Measurements from ENCODE around the gene PHF21A. TPM values are rescaled to one million over a fixed set of nuclear protein-coding genes. Genes with fewer than 3 reads are reported as not detected.

PHF21A gene
- total and polyA plus RNA-seq, 10 of the 15 experiments (the other 5 are each of a cell fraction or from before 2014, with no cell fraction given) = 2.6 to 37.2 (median 16.0) TPM

DNA sequence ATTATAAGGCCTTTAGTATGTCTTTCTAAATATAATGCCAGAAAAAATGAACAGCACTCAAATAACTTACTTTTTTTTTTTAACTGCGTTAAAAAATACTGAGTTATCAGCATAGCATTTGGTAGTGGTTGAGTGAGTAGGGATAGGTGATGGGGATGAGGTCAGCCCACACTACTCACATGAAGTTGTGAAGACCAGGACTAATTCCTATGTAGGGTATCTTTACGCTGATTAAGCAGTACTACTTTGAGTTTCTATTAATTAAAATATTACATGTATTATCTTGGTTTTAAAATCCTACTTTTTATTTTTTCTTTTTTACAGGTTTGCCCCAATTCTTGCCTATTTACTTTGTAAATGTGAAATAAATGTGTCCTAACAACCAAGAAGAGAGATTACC is 13.5 kb downstream of the PHF21A start:
- ChIA-PET SMC1A (ENCODE audit: uncharacterized antibody, unreplicated experiment) (no interaction called here), RAD21 (ENCODE audit: unreplicated experiment) (interaction anchor here (1.8 kb wide), 1 partner anchor 9 kb away, joined by 3 read pairs; no protein-coding TSS in a partner anchor), POLR2A (interaction anchor here (0.6 kb wide), 1 partner anchor 17 kb away, joined by 3 read pairs; no protein-coding TSS in a partner anchor), CTCF (interaction anchor here (1.9 to 3.3 kb wide), 4 partner anchors 9 to 15 kb away, joined by 5 to 16 read pairs (median 8); no protein-coding TSS in a partner anchor)
- H4K20me1 ChIP-seq (ENCODE audit: control insufficient read depth, insufficient read depth) = no peaks in the 10 kb centered on the region
- no peak overlapping the region for H2AFZ ChIP-seq (ENCODE audit: control insufficient read depth, low read depth, low read length)
- no peaks in the 10 kb centered on the region for H3K9me3 ChIP-seq (replicated peaks; ENCODE audit: control insufficient read depth, insufficient read depth, low read length)
- H3K4me3 ChIP-seq = no peak overlapping the region
- peaks cover 32% of the 10 kb centered on the region for H3K79me2 ChIP-seq (ENCODE audit: control insufficient read depth, insufficient read depth, low read length)
- no peaks in the 10 kb centered on the region for H3K4me1 ChIP-seq (ENCODE audit: control insufficient read depth, insufficient read depth, low read length)
- DNase-seq (ENCODE audit: low read depth, low spot score) (no peak), ATAC-seq (no peak), FAIRE-seq (no peak)
- no peaks in the 10 kb centered on the region for H3K27me3 ChIP-seq (replicated peaks in 1 of 2; ENCODE audit: control insufficient read depth in 2 of 2, insufficient read depth in 2 of 2, low read length in 1 of 2)
- TF ChIP-seq EGR1 (IDR thresholded peaks at IDR 0.05; ENCODE audit: borderline replicate concordance in 1 of 2, low read depth in 2 of 2, low read length in 2 of 2) (no peak), ZNF207 (IDR thresholded peaks at IDR 0.05; ENCODE audit: borderline replicate concordance) (no peak), ZNF217 (IDR thresholded peaks at IDR 0.05) (no peak), POLR2A (IDR thresholded peaks at IDR 0.05; ENCODE audit: low read depth, low read length) (no peak), NFYB (IDR thresholded peaks at IDR 0.05; ENCODE audit: insufficient read depth, low read depth, low read length) (no peak), GABPA (IDR thresholded peaks at IDR 0.05; ENCODE audit: low read depth) (no peak), HCFC1 (IDR thresholded peaks at IDR 0.05; ENCODE audit: low read length) (no peak), DPF2 (IDR thresholded peaks at IDR 0.05) (no peak), ZNF24 (IDR thresholded peaks at IDR 0.05) (no peak), SREBF1 (IDR thresholded peaks at IDR 0.05; ENCODE audit: low read length) (no peak), SIN3A (IDR thresholded peaks at IDR 0.05; ENCODE audit: low read depth, low read length) (no peak), RB1 (IDR thresholded peaks at IDR 0.05; ENCODE audit: borderline replicate concordance) (no peak), ZBED1 (IDR thresholded peaks at IDR 0.05; ENCODE audit: borderline replicate concordance) (no peak), CBFB (IDR thresholded peaks at IDR 0.05; ENCODE audit: low read depth) (no peak), BCL11A (IDR thresholded peaks at IDR 0.05; ENCODE audit: low read depth, low read length) (no peak), RAD21 (IDR thresholded peaks at IDR 0.05; ENCODE audit: insufficient read depth, low read depth, low read length) (no peak), TCF7 (IDR thresholded peaks at IDR 0.05; ENCODE audit: borderline replicate concordance) (no peak)
- TF ChIP-seq, protein P1, sequence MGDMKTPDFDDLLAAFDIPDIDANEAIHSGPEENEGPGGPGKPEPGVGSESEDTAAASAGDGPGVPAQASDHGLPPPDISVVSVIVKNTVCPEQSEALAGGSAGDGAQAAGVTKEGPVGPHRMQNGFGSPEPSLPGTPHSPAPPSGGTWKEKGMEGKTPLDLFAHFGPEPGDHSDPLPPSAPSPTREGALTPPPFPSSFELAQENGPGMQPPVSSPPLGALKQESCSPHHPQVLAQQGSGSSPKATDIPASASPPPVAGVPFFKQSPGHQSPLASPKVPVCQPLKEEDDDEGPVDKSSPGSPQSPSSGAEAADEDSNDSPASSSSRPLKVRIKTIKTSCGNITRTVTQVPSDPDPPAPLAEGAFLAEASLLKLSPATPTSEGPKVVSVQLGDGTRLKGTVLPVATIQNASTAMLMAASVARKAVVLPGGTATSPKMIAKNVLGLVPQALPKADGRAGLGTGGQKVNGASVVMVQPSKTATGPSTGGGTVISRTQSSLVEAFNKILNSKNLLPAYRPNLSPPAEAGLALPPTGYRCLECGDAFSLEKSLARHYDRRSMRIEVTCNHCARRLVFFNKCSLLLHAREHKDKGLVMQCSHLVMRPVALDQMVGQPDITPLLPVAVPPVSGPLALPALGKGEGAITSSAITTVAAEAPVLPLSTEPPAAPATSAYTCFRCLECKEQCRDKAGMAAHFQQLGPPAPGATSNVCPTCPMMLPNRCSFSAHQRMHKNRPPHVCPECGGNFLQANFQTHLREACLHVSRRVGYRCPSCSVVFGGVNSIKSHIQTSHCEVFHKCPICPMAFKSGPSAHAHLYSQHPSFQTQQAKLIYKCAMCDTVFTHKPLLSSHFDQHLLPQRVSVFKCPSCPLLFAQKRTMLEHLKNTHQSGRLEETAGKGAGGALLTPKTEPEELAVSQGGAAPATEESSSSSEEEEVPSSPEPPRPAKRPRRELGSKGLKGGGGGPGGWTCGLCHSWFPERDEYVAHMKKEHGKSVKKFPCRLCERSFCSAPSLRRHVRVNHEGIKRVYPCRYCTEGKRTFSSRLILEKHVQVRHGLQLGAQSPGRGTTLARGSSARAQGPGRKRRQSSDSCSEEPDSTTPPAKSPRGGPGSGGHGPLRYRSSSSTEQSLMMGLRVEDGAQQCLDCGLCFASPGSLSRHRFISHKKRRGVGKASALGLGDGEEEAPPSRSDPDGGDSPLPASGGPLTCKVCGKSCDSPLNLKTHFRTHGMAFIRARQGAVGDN (IDR thresholded peaks at IDR 0.05) = no peak
- TF ChIP-seq, protein P2, sequence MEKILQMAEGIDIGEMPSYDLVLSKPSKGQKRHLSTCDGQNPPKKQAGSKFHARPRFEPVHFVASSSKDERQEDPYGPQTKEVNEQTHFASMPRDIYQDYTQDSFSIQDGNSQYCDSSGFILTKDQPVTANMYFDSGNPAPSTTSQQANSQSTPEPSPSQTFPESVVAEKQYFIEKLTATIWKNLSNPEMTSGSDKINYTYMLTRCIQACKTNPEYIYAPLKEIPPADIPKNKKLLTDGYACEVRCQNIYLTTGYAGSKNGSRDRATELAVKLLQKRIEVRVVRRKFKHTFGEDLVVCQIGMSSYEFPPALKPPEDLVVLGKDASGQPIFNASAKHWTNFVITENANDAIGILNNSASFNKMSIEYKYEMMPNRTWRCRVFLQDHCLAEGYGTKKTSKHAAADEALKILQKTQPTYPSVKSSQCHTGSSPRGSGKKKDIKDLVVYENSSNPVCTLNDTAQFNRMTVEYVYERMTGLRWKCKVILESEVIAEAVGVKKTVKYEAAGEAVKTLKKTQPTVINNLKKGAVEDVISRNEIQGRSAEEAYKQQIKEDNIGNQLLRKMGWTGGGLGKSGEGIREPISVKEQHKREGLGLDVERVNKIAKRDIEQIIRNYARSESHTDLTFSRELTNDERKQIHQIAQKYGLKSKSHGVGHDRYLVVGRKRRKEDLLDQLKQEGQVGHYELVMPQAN (conservative IDR thresholded peaks at IDR 0.05) = no peak
- no peak overlapping the region for H3K9ac ChIP-seq (ENCODE audit: control insufficient read depth, insufficient read depth, low read length)
- WGBS (ENCODE audit: insufficient coverage, insufficient replicate concordance, low lambda C conversion rate, missing lambda C conversion rate) = 95% methylated on average over 2 of the region's 2 CpGs
- intact Hi-C loops (cut with micrococcal nuclease; ENCODE audit: unreplicated experiment) = no loop called here
- no peaks in the 10 kb centered on the region for H3K36me3 ChIP-seq (ENCODE audit: control insufficient read depth in 2 of 2, insufficient read depth in 2 of 2, low read length in 1 of 2)
- H3K4me2 ChIP-seq (ENCODE audit: control insufficient read depth, insufficient read depth) = no peak overlapping the region
- H3K27ac ChIP-seq (ENCODE audit: control insufficient read depth, insufficient read depth) = no peak overlapping the region
- no TSS peak for BruUV-seq (replicated peaks)
- in situ Hi-C loops (cut with MboI) = no loop called here

Data from GM12878 (cell line).